ENCODE data around the gene DOCK3.
"Not testable (repeated sequence)": the region's sequence is repeated elsewhere in the genome, so short reads cannot be mapped to it uniquely, and the experiment has no call there.

Gene DOCK3

DNA sequence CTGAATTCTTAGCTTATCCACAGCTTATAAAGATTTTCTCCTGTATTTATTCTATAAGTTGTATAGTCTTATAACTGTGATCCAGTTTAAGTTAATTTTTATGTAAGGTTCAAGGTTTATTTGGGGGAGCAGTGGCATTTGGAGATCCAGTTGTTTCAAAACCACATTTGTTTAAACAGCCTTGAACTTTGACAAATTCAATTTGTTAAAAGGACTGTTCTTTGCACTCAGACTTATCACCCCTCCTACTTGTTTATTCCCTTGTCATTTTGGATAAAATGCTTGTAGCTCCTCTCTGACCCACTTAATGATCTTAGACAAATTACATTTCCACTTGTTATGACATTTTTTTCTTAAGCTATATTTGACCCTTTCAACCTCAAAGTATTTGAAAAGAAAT lies 327.8 kb downstream of the DOCK3 start:
- DNase-seq = no peak

- DNase-seq = no peak
Observed at GRCh38 chr3:51004235-51004634, 329.5 kb downstream of the DOCK3 start.

GRCh38 chr3:51024121-51024520 lies 349.4 kb downstream of the DOCK3 start:
- no peak for DNase-seq

GRCh38 chr3:51024765-51025632 lies 350.3 kb downstream of the DOCK3 start:
- no peak for DNase-seq

GRCh38 chr3:51031666-51032065 lies 356.9 kb downstream of the DOCK3 start:
- DNase-seq = no peak

DNA sequence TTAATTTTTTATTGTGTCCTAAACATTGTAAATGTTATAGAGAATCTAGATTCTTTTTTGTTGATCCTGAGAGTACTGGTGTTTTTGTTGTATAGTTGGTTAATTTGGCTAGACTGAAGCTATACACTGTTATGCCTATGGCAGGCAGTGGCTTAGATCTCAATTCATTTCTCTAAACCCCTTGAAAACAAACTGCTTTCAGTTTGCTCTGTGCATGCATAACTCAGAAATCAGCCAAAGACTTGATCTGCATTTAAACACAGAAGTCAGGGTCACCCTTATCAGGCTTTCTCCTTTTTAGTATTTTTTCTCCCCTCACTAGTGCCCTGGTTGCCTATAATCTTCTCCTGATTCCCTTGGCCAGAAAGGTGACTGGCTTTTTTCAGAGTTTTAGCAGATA lies 360.9 kb downstream of the DOCK3 start:
- no peak for DNase-seq

- no peak for DNase-seq
Observed at GRCh38 chr3:51044982-51045381, 370.3 kb downstream of the DOCK3 start.

DNA sequence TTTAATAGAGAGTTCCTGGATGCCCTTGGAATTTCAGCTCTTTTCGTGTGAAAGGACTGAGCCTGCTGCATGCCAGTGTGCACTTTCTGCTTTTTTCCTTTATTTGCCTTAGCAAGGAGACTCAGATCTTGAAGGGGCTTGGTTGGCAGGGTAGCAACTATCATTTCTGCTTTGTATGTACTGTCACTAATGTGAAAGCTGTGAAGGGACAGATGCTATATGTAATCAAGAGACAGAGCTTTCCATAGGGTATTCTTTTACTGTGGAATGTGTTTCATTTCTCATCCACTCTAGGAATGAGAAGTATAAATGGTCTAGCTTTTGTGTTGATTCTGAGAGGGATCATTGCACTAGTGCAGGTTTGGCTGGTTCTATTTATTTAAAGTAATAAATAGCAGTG lies 377.8 kb downstream of the DOCK3 start:
- no peak for DNase-seq

DNA sequence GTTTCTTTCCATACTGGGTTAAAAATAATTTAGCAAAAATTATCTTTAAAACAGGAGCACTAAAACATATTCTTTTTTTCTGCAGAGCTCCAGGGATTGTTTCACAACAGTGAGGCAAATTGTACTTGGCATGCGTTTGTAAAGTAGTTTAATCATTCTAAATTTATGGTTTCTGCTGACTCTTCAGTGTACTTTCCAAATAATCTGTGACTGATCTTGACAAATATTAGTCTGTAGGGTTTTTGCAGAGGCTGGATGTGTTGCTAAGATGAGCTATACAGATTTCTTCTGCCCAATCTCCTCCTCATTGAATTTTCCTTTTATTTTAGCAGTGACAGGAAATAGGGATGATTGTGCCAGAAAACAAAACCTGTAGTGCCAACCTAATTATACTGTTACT lies 382.4 kb downstream of the DOCK3 start:
- DNase-seq = no peak

GRCh38 chr3:51063053-51063452 lies 388.3 kb downstream of the DOCK3 start:
- no peak for DNase-seq

- no peak for DNase-seq
Observed at GRCh38 chr3:51075221-51075775, 400.6 kb downstream of the DOCK3 start.

DNA sequence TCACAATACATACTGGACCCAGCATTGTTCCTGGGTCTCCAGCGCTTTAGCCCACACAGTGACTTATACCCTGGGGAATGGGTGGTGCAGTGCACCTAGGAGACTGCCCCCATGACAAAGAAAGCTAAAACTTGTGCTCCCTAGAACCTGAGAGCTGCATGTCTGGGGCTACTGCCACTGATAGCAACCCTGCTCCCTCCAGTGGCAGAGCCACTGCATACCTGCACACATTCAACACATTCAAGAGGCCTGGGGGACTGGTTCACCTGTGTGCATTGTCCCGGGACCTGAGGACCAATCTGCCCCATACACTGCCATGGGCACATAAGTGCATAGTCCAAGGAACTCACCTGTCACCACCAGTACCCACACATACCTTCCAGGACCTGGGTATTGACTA lies 407.6 kb downstream of the DOCK3 start:
- no peak for DNase-seq

- DNase-seq = no peak
Observed at GRCh38 chr3:51083490-51083889, 408.8 kb downstream of the DOCK3 start.

GRCh38 chr3:51092141-51092540 lies 417.4 kb downstream of the DOCK3 start:
- DNase-seq = not testable (repeated sequence)

DNA sequence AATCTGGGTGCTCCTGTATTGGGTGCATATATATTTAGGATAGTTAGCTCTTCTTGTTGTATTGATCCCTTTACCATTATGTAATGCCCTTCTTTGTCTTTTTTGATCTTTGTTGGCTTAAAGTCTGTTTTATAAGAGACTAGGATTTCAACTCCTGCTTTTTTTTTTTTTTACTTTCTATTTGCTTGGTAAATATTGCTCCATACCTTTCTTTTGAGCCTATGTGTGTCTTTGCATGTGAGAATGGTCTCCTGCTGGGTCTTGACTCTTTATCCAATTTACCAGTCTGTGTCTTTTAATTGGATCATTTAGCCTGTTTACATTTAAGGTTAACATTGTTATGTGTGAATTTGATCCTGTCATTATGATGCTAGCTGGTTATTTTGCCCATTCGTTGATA lies 420.1 kb downstream of the DOCK3 start:
- DNase-seq = peak; percentile 8

GRCh38 chr3:51099794-51100535 lies 425.2 kb downstream of the DOCK3 start:
- peak; percentile 32 for DNase-seq

DNA sequence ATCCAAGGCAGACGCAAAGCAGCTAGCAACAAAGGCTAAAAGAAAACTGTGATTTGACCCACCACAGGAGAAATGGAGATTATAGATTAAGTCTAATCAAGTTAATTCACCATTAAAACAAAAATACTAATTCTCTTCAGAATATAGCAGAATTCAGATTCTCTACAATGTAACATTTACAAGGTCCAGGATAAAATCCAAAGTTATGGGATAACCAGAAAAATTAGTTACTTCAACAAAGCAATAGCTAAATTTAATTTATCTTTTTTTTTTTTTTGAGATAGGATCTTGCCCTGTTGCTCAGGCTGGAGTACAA lies 425.8 kb downstream of the DOCK3 start:
- no peak for DNase-seq

- no peak for DNase-seq
Observed at GRCh38 chr3:51102396-51102795, 427.7 kb downstream of the DOCK3 start.

DNA sequence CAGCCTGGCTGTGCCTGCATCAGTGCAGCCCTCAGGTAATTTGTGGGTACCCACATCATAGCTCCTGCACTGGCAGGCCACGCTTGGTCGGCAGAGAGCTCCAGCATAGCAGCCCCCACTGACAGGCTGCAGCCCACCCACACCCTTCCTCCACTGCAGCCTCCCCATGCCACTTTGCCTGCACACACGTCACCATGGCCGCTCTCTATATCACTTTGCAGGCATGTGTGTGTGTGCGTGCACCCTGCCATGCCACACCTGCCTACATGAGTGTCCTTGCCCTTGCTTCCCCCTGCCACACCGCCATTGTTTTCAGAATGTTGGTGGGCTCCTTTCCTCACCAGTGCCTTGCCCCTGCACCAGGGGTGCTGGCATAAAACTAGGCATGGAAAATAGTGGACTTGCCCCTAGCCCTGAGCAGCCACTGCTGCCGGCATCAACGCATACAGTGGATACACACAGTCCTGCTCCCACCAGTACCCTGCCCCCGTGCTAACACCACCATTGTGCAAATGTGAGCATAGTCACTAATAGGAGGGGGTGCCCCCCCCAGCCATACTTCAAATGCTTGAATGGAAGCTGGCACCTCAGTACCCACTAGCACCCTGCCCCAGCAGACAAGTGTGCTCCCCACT lies 431.6 kb downstream of the DOCK3 start:
- DNase-seq = no peak

DNA sequence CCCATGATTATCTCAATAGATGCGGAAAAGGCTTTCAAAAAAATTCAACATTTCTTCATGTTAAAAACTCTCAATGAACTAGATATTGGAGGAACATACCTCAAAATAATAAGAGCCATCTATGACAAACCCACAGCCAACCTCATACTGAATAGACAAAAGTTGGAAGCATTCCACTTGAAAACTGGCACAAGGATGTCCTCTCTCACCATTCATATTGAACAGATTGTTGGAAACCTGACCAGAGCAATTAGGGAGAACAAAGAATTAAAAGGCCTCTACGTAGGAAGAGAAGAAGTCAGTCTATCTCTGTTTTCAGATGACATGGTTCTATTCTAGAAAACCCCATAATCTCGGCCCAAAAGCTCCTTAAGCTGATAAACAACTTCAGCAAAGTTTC lies 435.9 kb downstream of the DOCK3 start:
- no peak for DNase-seq

- no peak for DNase-seq
Observed at GRCh38 chr3:51122944-51123343, 448.2 kb downstream of the DOCK3 start.

GRCh38 chr3:51123531-51123930 lies 448.8 kb downstream of the DOCK3 start:
- no peak for DNase-seq

DNA sequence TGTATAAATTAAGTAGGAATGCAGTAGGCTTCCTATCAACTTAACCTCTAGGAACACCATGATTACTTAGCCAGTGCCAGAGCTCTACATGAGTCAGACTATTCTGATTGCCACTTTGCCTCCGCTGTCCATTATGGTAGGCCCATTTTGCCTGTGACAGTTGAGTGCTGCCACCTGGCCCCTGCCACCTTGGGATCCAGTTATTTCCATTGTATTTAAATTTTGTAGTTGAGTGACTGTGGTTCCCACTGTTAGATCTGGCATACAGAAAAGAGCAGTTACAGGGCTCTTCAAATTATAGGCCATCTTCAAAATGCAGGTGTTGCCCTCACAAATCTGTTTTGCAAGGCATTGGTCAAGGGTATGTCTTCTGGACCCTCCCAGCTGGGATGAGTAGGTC lies 456.9 kb downstream of the DOCK3 start:
- not testable (repeated sequence) for DNase-seq

DNA sequence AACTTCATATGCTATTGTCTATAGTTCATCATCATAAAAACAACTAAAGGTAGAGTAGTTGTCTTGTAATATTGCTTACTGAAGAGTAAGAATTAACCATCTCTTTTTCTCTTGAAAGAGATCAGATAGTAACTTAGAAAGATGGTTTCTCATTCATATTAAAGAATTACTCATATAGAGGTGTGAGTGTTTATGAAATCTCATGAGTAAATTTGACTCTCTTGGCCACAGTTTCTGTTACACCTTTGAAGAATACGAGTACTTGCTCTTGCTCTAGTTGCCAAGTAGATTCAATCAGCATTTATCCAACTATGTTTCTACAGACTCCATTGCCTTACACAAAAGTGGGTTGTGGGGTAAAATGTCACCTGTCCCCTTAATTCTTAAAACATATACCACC lies 463.0 kb downstream of the DOCK3 start:
- no peak for DNase-seq
